HUES64 (cell line): ENCODE data around the gene MDFI.

Source experiments
- H3K27ac ChIP-seq: 2 replicates; pipeline ENCODE4 v1.7.0; 2013; ENCODE audit warnings: low read depth, low read length, inconsistent platforms
- H3K27me3 ChIP-seq: 2 replicates; pipeline ENCODE4 v1.6.1; 2013; ENCODE audit warnings: mild to moderate bottlenecking, low read length; ENCODE audit not compliant: insufficient read depth
- H3K36me3 ChIP-seq: 2 replicates; pipeline ENCODE4 v1.6.1; 2013; ENCODE audit warnings: mild to moderate bottlenecking, low read length; ENCODE audit not compliant: insufficient read depth
- H3K4me1 ChIP-seq: 2 replicates; pipeline ENCODE4 v1.6.1; 2013; ENCODE audit warnings: mild to moderate bottlenecking, low read length, moderate library complexity; ENCODE audit not compliant: insufficient read depth
- H3K4me3 ChIP-seq: 2 replicates; pipeline ENCODE4 v1.5.1; 2013; ENCODE audit warnings: mild to moderate bottlenecking, low read length, moderate library complexity
- H3K9ac ChIP-seq: 2 replicates; pipeline ENCODE4 v1.6.1; 2013; ENCODE audit warnings: mild to moderate bottlenecking, low read depth, low read length
- H3K9me3 ChIP-seq: 2 replicates; pipeline ENCODE4 v1.6.1; 2013; ENCODE audit warnings: low read depth, low read length; ENCODE audit not compliant: insufficient read depth
- WGBS: fragments of 150-250, 120-280 bp; methylation state at CpG from one replicate; pipeline ENCODE4 v1.1.7; 2013; ENCODE audit warnings: missing lambda C conversion rate; 5-methylcytosine and 5-hydroxymethylcytosine counted together

Gene MDFI

DNA sequence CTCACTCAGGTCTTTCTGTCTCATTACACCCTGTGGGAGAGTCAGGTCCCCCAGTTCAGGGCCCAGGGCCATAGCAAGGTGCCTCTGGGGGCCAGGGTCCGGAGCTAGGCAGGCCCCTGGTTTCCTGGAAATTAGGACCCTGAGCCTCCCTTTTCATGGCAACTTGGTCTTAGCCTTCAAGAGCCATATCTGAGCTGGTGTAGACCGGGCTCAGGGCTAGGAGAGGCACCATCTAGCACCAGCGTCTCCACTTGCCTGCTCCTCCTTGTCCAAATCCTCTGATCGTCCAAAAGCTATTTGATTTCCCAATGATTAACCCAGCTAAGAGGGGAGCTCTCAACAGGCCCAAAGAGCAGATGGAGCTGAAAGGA lies 5.6 kb downstream of the MDFI start:
- H3K4me1 ChIP-seq: peaks cover 55% of the 10 kb centered on the region
- H3K36me3 ChIP-seq: peaks cover 29% of the 10 kb centered on the region

DNA sequence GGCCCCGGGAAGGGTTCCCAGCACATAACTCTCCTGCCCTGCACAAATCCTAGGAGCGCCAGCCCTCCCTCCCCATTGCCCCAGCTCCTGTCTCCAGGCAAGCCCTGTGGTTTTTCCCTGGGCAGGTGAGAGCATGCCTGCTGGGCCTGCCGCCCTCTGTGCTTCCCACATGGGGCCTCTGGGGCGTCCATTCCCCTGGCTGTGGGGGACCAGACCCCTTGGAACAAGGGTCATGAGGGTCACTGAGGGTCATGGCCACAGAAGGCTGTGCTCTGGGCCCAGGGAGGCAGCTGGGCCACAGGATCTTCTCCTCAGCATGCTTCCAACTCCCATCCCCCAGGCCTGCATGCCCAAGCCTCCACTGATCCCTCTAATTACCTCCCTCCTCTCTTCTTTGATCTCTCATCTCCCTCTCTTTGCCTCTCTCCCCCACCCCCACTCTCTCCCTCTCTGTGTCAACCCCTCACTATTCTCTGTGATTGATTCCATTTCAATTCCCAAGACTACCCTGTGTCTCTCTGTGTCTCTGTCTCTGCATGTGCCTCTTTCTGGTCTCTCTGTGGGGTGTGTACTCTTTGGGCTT lies 6.1 kb downstream of the MDFI start:
- peaks cover 19% of the 10 kb centered on the region for H3K27me3 ChIP-seq
- no peak overlapping the region for H3K9ac ChIP-seq
- H3K4me3 ChIP-seq: no peak overlapping the region
- H3K9me3 ChIP-seq: no peaks in the 10 kb centered on the region
- H3K36me3 ChIP-seq: peaks cover 34% of the 10 kb centered on the region
- no peak overlapping the region for H3K27ac ChIP-seq
- 21% methylated on average over 4 of the region's 4 CpGs for WGBS
- peaks cover 54% of the 10 kb centered on the region for H3K4me1 ChIP-seq

More for the DNA sequence above, 5.6 kb downstream of the MDFI start:
- H3K9ac ChIP-seq: no peak overlapping the region
- H3K9me3 ChIP-seq: no peaks in the 10 kb centered on the region
- peaks cover 23% of the 10 kb centered on the region for H3K27me3 ChIP-seq
- H3K27ac ChIP-seq: no peak overlapping the region
- no peak overlapping the region for H3K4me3 ChIP-seq
- 74% methylated on average over 4 of the region's 4 CpGs for WGBS

DNA sequence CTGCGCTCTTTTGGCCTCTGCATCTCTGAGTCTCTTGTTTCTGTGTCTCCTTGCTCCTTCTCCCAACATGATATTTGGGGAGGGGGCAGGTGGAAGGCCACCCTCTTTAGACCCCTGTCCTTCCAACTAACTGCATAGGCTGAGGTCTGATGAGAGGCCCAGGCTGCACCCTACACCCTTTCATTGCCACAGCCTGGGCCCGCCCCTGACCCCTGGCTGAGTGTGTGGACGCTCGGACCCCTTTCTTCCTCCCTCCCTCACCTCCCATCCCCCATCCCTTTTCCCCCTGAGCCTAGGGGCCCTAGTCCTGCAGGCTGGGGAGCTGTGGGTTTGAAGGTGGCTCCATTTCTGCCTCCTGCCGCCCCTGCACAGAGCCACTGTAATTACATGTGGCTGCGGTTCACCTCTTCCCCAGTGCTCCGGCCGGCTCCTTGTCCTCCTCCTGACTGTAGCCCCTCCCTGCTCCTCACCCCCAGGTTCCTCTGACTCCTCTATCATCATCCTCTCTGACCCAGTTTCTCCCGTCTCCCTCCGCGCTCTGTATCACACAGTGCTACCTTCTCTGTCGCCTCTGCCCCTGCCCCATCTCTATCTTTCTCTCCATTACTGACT lies 6.8 kb downstream of the MDFI start:
- H3K27me3 ChIP-seq: peaks cover 12% of the 10 kb centered on the region
- no peak overlapping the region for H3K4me3 ChIP-seq
- H3K27ac ChIP-seq: no peak overlapping the region
- no peaks in the 10 kb centered on the region for H3K9me3 ChIP-seq
- H3K36me3 ChIP-seq: peaks cover 40% of the 10 kb centered on the region
- H3K9ac ChIP-seq: no peak overlapping the region
- peaks cover 47% of the 10 kb centered on the region for H3K4me1 ChIP-seq
- 35% methylated on average over 12 of the region's 12 CpGs for WGBS

DNA sequence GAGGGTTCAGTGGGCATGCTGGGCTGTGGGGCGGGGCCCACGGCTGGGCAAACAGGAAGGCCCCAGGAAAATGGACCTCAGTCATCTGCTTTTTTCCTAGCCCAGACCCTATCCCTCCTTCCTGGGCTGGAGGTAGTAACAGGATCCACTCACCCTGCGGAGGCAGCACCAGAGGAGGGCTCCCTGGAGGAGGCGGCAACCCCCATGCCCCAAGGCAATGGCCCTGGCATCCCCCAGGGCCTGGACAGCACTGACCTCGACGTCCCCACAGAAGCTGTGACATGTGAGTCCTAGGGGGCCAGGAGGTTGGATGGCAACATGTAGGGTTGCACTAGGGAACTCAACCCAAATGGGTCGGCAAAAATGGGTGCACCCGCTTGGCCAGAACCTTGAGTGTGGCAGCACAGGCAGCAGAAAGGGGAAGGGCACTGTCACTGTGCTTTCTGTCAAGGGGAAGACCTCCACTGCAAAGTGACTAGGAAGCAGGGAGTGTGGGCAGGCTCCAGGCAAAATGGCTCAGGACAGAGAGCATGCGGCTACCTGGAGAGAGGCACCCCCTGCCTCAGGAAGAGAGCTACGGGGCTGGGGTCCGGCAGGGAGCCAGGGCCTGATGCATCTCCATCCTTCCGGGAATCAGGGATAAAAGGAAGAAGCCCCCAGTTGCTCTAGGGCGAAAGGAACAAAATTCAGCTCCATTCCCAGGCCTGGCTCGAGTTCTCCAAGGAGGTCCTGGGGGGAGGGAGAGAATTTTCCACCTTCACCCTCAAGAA lies 7.9 kb downstream of the MDFI start:
- Histone ChIP-seq H3K9ac (no peak overlapping the region), H3K4me3 (no peak overlapping the region), H3K9me3 (no peaks in the 10 kb centered on the region), H3K4me1 (peaks cover 37% of the 10 kb centered on the region), H3K27me3 (peaks cover 2% of the 10 kb centered on the region; the same call in 1 of the 2 replicates), H3K36me3 (peaks cover 45% of the 10 kb centered on the region), H3K27ac (no peak overlapping the region)
- 80% methylated on average over 14 of the region's 14 CpGs for WGBS

DNA sequence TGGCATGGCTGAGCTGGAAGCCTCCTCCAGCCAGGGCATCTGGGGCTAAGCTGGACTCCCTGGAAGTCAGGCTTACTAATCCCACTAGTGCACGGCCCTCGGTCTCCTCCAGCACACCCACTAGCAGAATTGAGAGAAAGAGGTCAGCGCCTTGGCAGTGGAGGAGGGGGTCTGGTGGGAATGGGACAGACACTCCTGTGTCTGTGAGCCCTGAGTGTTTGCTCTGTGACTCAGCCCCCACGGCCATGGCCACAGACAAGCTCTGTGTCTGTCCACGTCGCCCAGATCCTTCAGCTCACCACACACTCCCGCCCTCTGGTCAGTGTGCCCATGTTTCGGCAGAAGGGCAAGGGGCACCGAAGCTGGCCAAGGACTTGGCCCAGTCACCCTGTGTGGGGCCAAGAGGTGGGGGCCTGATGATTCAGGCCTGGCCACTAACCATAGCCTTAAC lies 8.8 kb downstream of the MDFI start:
- no peaks in the 10 kb centered on the region for H3K27me3 ChIP-seq
- WGBS: 93% methylated on average over 9 of the region's 9 CpGs
- no peaks in the 10 kb centered on the region for H3K9me3 ChIP-seq
- H3K36me3 ChIP-seq: peaks cover 54% of the 10 kb centered on the region
- H3K4me1 ChIP-seq: peaks cover 36% of the 10 kb centered on the region
- no peak overlapping the region for H3K9ac ChIP-seq
- no peak overlapping the region for H3K4me3 ChIP-seq
- H3K27ac ChIP-seq: no peak overlapping the region

DNA sequence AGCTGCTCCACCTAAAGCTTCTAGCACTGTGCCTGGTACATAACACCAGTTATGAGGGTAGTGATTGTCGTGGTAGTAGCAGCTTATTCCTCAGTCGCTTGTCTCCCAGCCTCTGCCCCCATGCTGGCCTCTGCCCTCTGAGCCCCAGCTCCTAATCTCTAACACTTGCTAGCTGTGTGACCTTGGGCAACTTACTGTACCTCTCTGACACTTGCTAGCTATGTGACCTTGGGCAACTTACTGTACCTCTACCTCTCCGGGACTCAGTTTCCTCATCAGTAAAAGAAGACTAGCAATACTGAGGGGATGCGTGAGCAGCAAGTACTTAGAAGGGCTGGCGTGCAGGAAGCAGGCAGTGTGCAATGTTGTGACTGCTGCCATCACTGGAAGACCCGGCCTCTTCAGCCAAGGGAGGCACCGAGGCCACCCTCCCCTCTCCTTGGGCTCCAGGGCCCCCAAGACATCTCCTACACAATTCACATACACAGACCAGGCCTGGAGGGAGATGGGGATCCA lies 9.9 kb downstream of the MDFI start:
- H3K4me3 ChIP-seq: no peak overlapping the region
- no peak overlapping the region for H3K27ac ChIP-seq
- 96% methylated on average over 7 of the region's 7 CpGs for WGBS
- H3K9me3 ChIP-seq: no peaks in the 10 kb centered on the region
- peaks cover 29% of the 10 kb centered on the region for H3K4me1 ChIP-seq
- peaks cover 61% of the 10 kb centered on the region for H3K36me3 ChIP-seq
- H3K27me3 ChIP-seq: no peaks in the 10 kb centered on the region
- H3K9ac ChIP-seq: no peak overlapping the region

DNA sequence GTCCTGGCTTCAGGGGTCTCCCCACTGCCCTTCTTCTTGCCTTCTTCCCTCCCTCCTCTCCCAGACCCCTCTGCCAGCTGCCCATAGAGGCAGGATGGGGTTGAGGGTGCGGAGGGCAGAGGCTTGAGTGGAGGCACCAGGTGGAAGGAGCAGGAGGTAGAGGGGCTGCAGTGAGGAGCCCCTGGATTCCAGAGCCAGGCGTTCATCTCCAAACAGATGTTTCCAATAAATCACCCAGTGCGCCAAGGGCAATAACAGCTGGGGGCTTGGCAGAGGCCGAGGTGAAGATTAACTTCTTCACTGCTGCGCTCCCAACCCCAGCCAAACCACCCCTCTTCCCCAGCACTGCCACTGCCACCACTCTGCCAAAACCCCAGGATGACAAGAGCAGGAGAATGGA lies 10.7 kb downstream of the MDFI start:
- WGBS: 94% methylated on average over 5 of the region's 5 CpGs
- peaks cover 64% of the 10 kb centered on the region for H3K36me3 ChIP-seq

DNA sequence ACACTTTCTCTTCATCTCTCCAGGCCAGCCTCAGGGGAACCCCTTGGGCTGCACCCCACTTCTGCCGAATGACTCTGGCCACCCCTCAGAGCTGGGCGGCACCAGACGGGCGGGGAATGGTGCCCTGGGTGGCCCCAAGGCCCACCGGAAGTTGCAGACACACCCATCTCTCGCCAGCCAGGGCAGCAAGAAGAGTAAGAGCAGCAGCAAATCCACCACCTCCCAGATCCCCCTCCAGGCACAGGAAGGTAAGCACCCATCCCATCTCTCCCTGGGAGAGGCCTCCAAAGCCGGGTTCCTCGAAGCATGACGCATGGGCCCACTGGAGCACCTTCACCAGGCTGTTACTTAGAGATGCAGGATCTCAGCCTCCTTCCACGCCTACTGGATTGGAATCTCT lies 11.3 kb downstream of the MDFI start:
- Histone ChIP-seq H3K36me3 (peaks cover 64% of the 10 kb centered on the region), H3K4me3 (no peak overlapping the region), H3K9ac (no peak overlapping the region), H3K27me3 (no peaks in the 10 kb centered on the region), H3K4me1 (peaks cover 16% of the 10 kb centered on the region), H3K27ac (no peak overlapping the region), H3K9me3 (no peaks in the 10 kb centered on the region)
- WGBS: 83% methylated on average over 10 of the region's 10 CpGs

More for the DNA sequence above, 10.7 kb downstream of the MDFI start:
- Histone ChIP-seq H3K27me3 (no peaks in the 10 kb centered on the region), H3K9ac (no peak overlapping the region), H3K9me3 (no peaks in the 10 kb centered on the region), H3K4me1 (peaks cover 23% of the 10 kb centered on the region), H3K27ac (no peak overlapping the region), H3K4me3 (no peak overlapping the region)

DNA sequence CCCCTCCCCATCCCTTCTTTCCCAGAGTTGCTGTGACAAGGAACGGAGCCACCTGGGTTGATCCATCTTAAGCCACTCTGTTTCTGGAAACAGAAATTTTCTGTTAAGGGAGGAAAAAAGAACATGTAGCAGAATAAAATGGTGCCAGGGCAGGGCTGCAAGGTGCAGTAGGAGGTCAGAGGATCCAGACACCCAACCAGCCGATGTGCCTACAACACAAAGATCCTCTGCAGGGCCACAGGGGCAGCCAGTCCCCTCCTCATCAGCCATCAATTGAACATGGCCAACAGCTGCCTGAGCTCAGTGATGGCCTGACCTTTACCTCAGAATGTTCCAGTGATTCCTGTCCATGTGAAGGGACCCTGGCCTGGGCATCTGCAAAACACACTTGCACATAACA lies 11.9 kb downstream of the MDFI start:
- H3K27ac ChIP-seq: no peak overlapping the region
- H3K9ac ChIP-seq: no peak overlapping the region
- H3K4me3 ChIP-seq: no peak overlapping the region
- 98% methylated on average over 2 of the region's 2 CpGs for WGBS
- no peaks in the 10 kb centered on the region for H3K27me3 ChIP-seq
- H3K36me3 ChIP-seq: peaks cover 64% of the 10 kb centered on the region
- H3K9me3 ChIP-seq: no peaks in the 10 kb centered on the region
- peaks cover 11% of the 10 kb centered on the region for H3K4me1 ChIP-seq

DNA sequence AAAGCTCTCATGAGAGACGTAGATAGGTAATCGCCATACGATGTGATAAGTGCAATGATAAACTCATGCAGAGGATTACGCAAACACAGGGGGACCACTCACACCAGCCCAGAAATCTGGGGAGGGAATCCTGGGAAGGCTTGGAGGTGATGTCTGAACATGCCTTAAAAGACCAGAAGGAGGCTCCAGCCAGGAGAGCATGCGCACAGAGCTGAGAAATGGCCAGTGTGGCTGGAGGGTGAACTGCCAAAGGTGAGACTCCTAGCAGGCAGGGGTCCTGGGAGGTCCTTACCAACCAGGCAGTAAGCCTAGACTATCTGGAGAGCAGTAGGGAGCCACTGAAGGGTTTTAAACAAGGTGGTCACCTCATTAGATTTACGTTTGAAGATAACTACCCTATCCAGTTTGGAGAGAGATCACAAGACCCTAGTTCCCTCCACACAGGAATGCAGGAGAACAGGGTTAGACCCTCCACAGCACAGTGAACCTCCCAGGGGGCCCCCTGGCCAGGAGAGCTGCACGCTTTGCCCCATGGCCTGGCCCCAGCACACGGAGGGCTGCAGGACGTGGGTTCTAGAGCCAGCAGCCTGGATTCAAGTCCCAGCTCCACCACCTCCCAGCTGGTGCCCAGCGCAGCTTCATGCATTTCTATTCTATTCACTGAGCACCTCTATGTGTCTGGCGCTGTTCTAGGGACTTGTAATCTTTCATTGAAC lies 13.1 kb downstream of the MDFI start:
- no peak overlapping the region for H3K27ac ChIP-seq
- H3K36me3 ChIP-seq: peaks cover 58% of the 10 kb centered on the region

More for the DNA sequence above, 13.1 kb downstream of the MDFI start:
- Histone ChIP-seq H3K9me3 (no peaks in the 10 kb centered on the region), H3K4me3 (no peak overlapping the region), H3K9ac (no peak overlapping the region), H3K27me3 (no peaks in the 10 kb centered on the region), H3K4me1 (0 out of 2 replicates have a peak, but pooled peaks cover 5% of the 10 kb centered on the region)
- WGBS: 87% methylated on average over 11 of the region's 11 CpGs
